ENCODE data around the gene DLST. TPM values are rescaled to one million over a fixed set of nuclear protein-coding genes. Genes with fewer than 3 reads are reported as not detected.

The DLST gene
- polyA plus RNA-seq, 1 of the 3 experiments (the other 2 are of a cell fraction) = 92.3 TPM

- H3F3A ChIP-seq (replicated peaks; ENCODE audit: insufficient read depth) = peaks cover 2% of the 10 kb centered on the region
- WGBS (ENCODE audit: low lambda C conversion rate) = 64% methylated on average over 6 of the region's 6 CpGs
Observed at GRCh38 chr14:74913986-74914573, 32.4 kb downstream of the DLST start.

GRCh38 chr14:74915426-74915825 lies 33.7 kb downstream of the DLST start:
- no peaks in the 10 kb centered on the region for H3K27me3 ChIP-seq (ENCODE audit: insufficient read depth)

More at GRCh38 chr14:74913986-74914573, 32.4 kb downstream of the DLST start:
- Histone ChIP-seq H3K27me3 (ENCODE audit: insufficient read depth) (no peaks in the 10 kb centered on the region), H3K4me2 (no peak overlapping the region), H3K36me3 (replicated peaks in 1 of 2; ENCODE audit: control insufficient read depth in 1 of 2, insufficient read depth in 2 of 2, low read length in 1 of 2) (no peaks in the 10 kb centered on the region), H3K9me2 (no peaks in the 10 kb centered on the region), H2AFZ (ENCODE audit: low read depth) (0 out of 2 replicates have a peak overlapping the region, but pooled peaks have one; percentile 27), H3K79me2 (ENCODE audit: insufficient read depth) (no peaks in the 10 kb centered on the region), H3K4me1 (ENCODE audit: control insufficient read depth in 1 of 2, insufficient read depth in 2 of 2, low read depth in 1 of 2, low read length in 1 of 2) (no peaks in the 10 kb centered on the region; a peak in 1 of 4 replicates), H3K9ac (no peak overlapping the region), H3K27ac (ENCODE audit: low read depth in 2 of 2, low read length in 1 of 2) (no peak overlapping the region), H3K9me3 (no peaks in the 10 kb centered on the region), H4K20me1 (ENCODE audit: insufficient read depth) (no peaks in the 10 kb centered on the region), H3K4me3 (ENCODE audit: low read depth in 2 of 2, low read length in 1 of 2) (no peak overlapping the region; a peak in 1 of 4 replicates)
- CTCF ChIA-PET = interaction anchor here (1.2 to 26.0 kb wide), 2 partner anchors 9 to 60 kb away, joined by 3 to 537 read pairs; no protein-coding TSS in a partner anchor
- DNase-seq = peak; percentile 77
- POLR2A ChIA-PET = no interaction called here
- peak; percentile 78 for TF ChIP-seq CTCF (IDR thresholded peaks at IDR 0.05)
- TF ChIP-seq USF1 (IDR thresholded peaks at IDR 0.05; ENCODE audit: borderline replicate concordance, low read depth) = no peak
- peak; percentile 91 for TF ChIP-seq SMC3 (IDR thresholded peaks at IDR 0.05; ENCODE audit: low read depth, low read length)
- TF ChIP-seq RAD21 (IDR thresholded peaks at IDR 0.05; ENCODE audit: low read length) = peak; percentile 82
- no peak for TF ChIP-seq EZH2phosphoT487 (IDR thresholded peaks at IDR 0.05; ENCODE audit: borderline replicate concordance, low read depth)

GRCh38 chr14:74915826-74916225 lies 34.1 kb downstream of the DLST start:
- CTCF ChIA-PET = interaction anchor here (1.4 to 2.7 kb wide), 2 partner anchors 10 to 173 kb away, joined by 11 to 16 read pairs; no protein-coding TSS in a partner anchor
- TF ChIP-seq SMC3 (IDR thresholded peaks at IDR 0.05; ENCODE audit: low read depth, low read length) = no peak
- no peak for TF ChIP-seq JUND (IDR thresholded peaks at IDR 0.05)
- TF ChIP-seq SIN3A (IDR thresholded peaks at IDR 0.05; ENCODE audit: borderline replicate concordance, low read depth, low read length) = no peak
- TF ChIP-seq USF2 (IDR thresholded peaks at IDR 0.05; ENCODE audit: borderline replicate concordance, low read depth, low read length) = no peak
- TF ChIP-seq TAF1 (IDR thresholded peaks at IDR 0.05; ENCODE audit: borderline replicate concordance, low read depth, low read length) = no peak
- TF ChIP-seq USF1 (IDR thresholded peaks at IDR 0.05; ENCODE audit: borderline replicate concordance, low read depth) = no peak
- TF ChIP-seq MXI1 (IDR thresholded peaks at IDR 0.05; ENCODE audit: low read depth, low read length) = no peak
- no peak for TF ChIP-seq EP300 (IDR thresholded peaks at IDR 0.05; ENCODE audit: borderline replicate concordance in 1 of 2, low read depth in 1 of 2, low read length in 1 of 2)
- no peak for TF ChIP-seq ZBTB33 (IDR thresholded peaks at IDR 0.05; ENCODE audit: borderline replicate concordance, low read depth)

More at GRCh38 chr14:74915426-74915825, 33.7 kb downstream of the DLST start:
- Histone ChIP-seq H2AFZ (ENCODE audit: low read depth) (no peak overlapping the region), H4K20me1 (ENCODE audit: insufficient read depth) (no peaks in the 10 kb centered on the region), H3K27ac (ENCODE audit: low read depth in 2 of 2, low read length in 1 of 2) (no peak overlapping the region), H3K9me3 (no peaks in the 10 kb centered on the region), H3K79me2 (ENCODE audit: insufficient read depth) (no peaks in the 10 kb centered on the region), H3F3A (replicated peaks; ENCODE audit: insufficient read depth) (peaks cover 1% of the 10 kb centered on the region), H3K4me2 (no peak overlapping the region), H3K36me3 (replicated peaks in 1 of 2; ENCODE audit: control insufficient read depth in 1 of 2, insufficient read depth in 2 of 2, low read length in 1 of 2) (no peaks in the 10 kb centered on the region), H3K4me3 (ENCODE audit: low read depth in 2 of 2, low read length in 1 of 2) (no peak overlapping the region), H3K9me2 (no peaks in the 10 kb centered on the region), H3K4me1 (ENCODE audit: control insufficient read depth in 1 of 2, insufficient read depth in 2 of 2, low read depth in 1 of 2, low read length in 1 of 2) (no peaks in the 10 kb centered on the region; a peak in 1 of 4 replicates), H3K9ac (no peak overlapping the region)
- TF ChIP-seq SMC3 (IDR thresholded peaks at IDR 0.05; ENCODE audit: low read depth, low read length) (no peak), RCOR1 (IDR thresholded peaks at IDR 0.05; ENCODE audit: low read length) (no peak)
- POLR2A ChIA-PET = no interaction called here
- 87% methylated on average over 4 of the region's 4 CpGs for WGBS (ENCODE audit: low lambda C conversion rate)
- DNase-seq = no peak
- CTCF ChIA-PET = interaction anchor here (0.8 to 1.4 kb wide), 3 partner anchors 10 to 173 kb away, joined by 3 to 11 read pairs (median 5); no protein-coding TSS in a partner anchor

More at GRCh38 chr14:74915826-74916225, 34.1 kb downstream of the DLST start:
- no peaks in the 10 kb centered on the region; a peak in 1 of 4 replicates for H3K4me1 ChIP-seq (ENCODE audit: control insufficient read depth in 1 of 2, insufficient read depth in 2 of 2, low read depth in 1 of 2, low read length in 1 of 2)
- no peaks in the 10 kb centered on the region for H3K79me2 ChIP-seq (ENCODE audit: insufficient read depth)
- no peaks in the 10 kb centered on the region for H3K9me2 ChIP-seq
- H3K9ac ChIP-seq = no peak overlapping the region
- H3K27me3 ChIP-seq (ENCODE audit: insufficient read depth) = no peaks in the 10 kb centered on the region
- H3K36me3 ChIP-seq (replicated peaks in 1 of 2; ENCODE audit: control insufficient read depth in 1 of 2, insufficient read depth in 2 of 2, low read length in 1 of 2) = no peaks in the 10 kb centered on the region
- no peak overlapping the region for H3K27ac ChIP-seq (ENCODE audit: low read depth in 2 of 2, low read length in 1 of 2)
- no peak overlapping the region for H3K4me3 ChIP-seq (ENCODE audit: low read depth in 2 of 2, low read length in 1 of 2)
- H4K20me1 ChIP-seq (ENCODE audit: insufficient read depth) = no peaks in the 10 kb centered on the region
- POLR2A ChIA-PET = no interaction called here
- H2AFZ ChIP-seq (ENCODE audit: low read depth) = no peak overlapping the region
- no peaks in the 10 kb centered on the region for H3F3A ChIP-seq (replicated peaks; ENCODE audit: insufficient read depth)
- H3K9me3 ChIP-seq = no peaks in the 10 kb centered on the region
- DNase-seq = no peak
- WGBS (ENCODE audit: low lambda C conversion rate) = 47% methylated on average over 5 of the region's 7 CpGs
- H3K4me2 ChIP-seq = no peak overlapping the region
